ENCODE data around the gene CBLC. TPM values are rescaled to one million over a fixed set of nuclear protein-coding genes. Genes with fewer than 3 reads are reported as not detected.

CBLC gene
- total and polyA plus RNA-seq, 10 of the 15 experiments (the other 5 are each of a cell fraction or from before 2014, with no cell fraction given), result not detected

- TF ChIP-seq REST (IDR thresholded peaks at IDR 0.05; ENCODE audit: low read depth, low read length), result no peak
- TF ChIP-seq SREBF2 (IDR thresholded peaks at IDR 0.05; ENCODE audit: low read length), result no peak
- TF ChIP-seq PML (IDR thresholded peaks at IDR 0.05; ENCODE audit: low read length), result no peak
- no peak for TF ChIP-seq CHD1 (IDR thresholded peaks at IDR 0.05; ENCODE audit: low read depth, low read length)
- no peak for TF ChIP-seq BCL11A (IDR thresholded peaks at IDR 0.05; ENCODE audit: low read depth, low read length)
- no peak for TF ChIP-seq HDAC6 (IDR thresholded peaks at IDR 0.05; ENCODE audit: unreplicated experiment)
- TF ChIP-seq YBX1 (IDR thresholded peaks at IDR 0.05), result no peak
- TF ChIP-seq KAT2A (conservative IDR thresholded peaks at IDR 0.05; ENCODE audit: control insufficient read depth, low read depth, low read length), result no peak
Observed at GRCh38 chr19:44758596-44758995, 19.1 kb upstream of the CBLC start (continued).

- H3K9me3 ChIP-seq (replicated peaks; ENCODE audit: control insufficient read depth, insufficient read depth, low read length), result no peaks in the 10 kb centered on the region
- intact Hi-C loops (cut with micrococcal nuclease; ENCODE audit: unreplicated experiment), result no loop called here
- H3K4me2 ChIP-seq (ENCODE audit: control insufficient read depth, insufficient read depth), result no peak overlapping the region
- SMC1A ChIA-PET (ENCODE audit: uncharacterized antibody, unreplicated experiment), result no interaction called here
- H3K4me3 ChIP-seq, result no peak overlapping the region
- CTCF ChIA-PET, result no interaction called here
- POLR2A ChIA-PET, result no interaction called here
- WGBS (ENCODE audit: insufficient coverage, insufficient replicate concordance, low lambda C conversion rate, missing lambda C conversion rate), result 92% methylated on average over 4 of the region's 10 CpGs
- peaks cover 9% of the 10 kb centered on the region for H3K79me2 ChIP-seq (ENCODE audit: control insufficient read depth, insufficient read depth, low read length)
- FAIRE-seq (no peak), ATAC-seq (no peak), DNase-seq (ENCODE audit: low read depth, low spot score) (no peak)
- H3K36me3 ChIP-seq (ENCODE audit: control insufficient read depth in 2 of 2, insufficient read depth in 2 of 2, low read length in 1 of 2), result peaks cover 3 to 11% of the 10 kb centered on the region in 2 experiments; a peak in 3 of 4 replicates
- RAD21 ChIA-PET (ENCODE audit: unreplicated experiment), result no interaction called here
- no peak overlapping the region for H3K27ac ChIP-seq (ENCODE audit: control insufficient read depth, insufficient read depth)
- in situ Hi-C loops (cut with MboI), result no loop called here
- peaks cover 5% of the 10 kb centered on the region for H3K4me1 ChIP-seq (ENCODE audit: control insufficient read depth, insufficient read depth, low read length)
- H4K20me1 ChIP-seq (ENCODE audit: control insufficient read depth, insufficient read depth), result no peaks in the 10 kb centered on the region
- H2AFZ ChIP-seq (ENCODE audit: control insufficient read depth, low read depth, low read length), result no peak overlapping the region
- no peak overlapping the region for H3K9ac ChIP-seq (ENCODE audit: control insufficient read depth, insufficient read depth, low read length)
- no TSS peak for BruUV-seq (replicated peaks)
- H3K27me3 ChIP-seq (replicated peaks in 1 of 2; ENCODE audit: control insufficient read depth in 2 of 2, insufficient read depth in 2 of 2, low read length in 1 of 2), result no peaks in the 10 kb centered on the region
- TF ChIP-seq PRDM15 (CRISPR knock-in tag; IDR thresholded peaks at IDR 0.05) (no peak), ETV6 (conservative IDR thresholded peaks at IDR 0.05 in 1 of 2, IDR thresholded peaks at IDR 0.05 in 1 of 2; ENCODE audit: borderline replicate concordance in 1 of 2, low read depth in 1 of 2) (no peak), NFXL1 (IDR thresholded peaks at IDR 0.05; ENCODE audit: borderline replicate concordance) (no peak)
Observed at GRCh38 chr19:44759083-44759804, 18.4 kb upstream of the CBLC start.

Measured in GM12878 (cell line).